ENCODE results near the gene AQP6. TPM values are rescaled to one million over a fixed set of nuclear protein-coding genes. Genes with fewer than 3 reads are reported as not detected.
"Not testable (repeated sequence)": the region's sequence is repeated elsewhere in the genome, so short reads cannot be mapped to it uniquely, and the experiment has no call there.

AQP6 gene
- total RNA-seq, 1 donor from 2014 or later = not detected

GRCh38 chr12:49969651-49970429, 2.9 kb upstream of the AQP6 start:
- DNase-seq (ENCODE audit: low read depth in 2 of 2) = no peak

GRCh38 chr12:49970658-49971057, 2.1 kb upstream of the AQP6 start:
- no peak for DNase-seq (ENCODE audit: low read depth in 2 of 2)

- no peak for DNase-seq (ENCODE audit: low read depth in 2 of 2)
Measured at GRCh38 chr12:49971141-49971540, 1.6 kb upstream of the AQP6 start.

GRCh38 chr12:49972129-49972528, 618 bp upstream of the AQP6 start:
- no peak for DNase-seq (ENCODE audit: low read depth in 2 of 2)

GRCh38 chr12:49973361-49973830, 649 bp downstream of the AQP6 start:
- no peak for DNase-seq (ENCODE audit: low read depth in 2 of 2)

- peak; percentile 80 to 87 for DNase-seq (ENCODE audit: low read depth in 2 of 2)
Measured at GRCh38 chr12:49974231-49974675, 1.5 kb downstream of the AQP6 start.

- no peak for DNase-seq (ENCODE audit: low read depth in 2 of 2)
Measured at GRCh38 chr12:49974677-49975317, 2.0 kb downstream of the AQP6 start.

GRCh38 chr12:49975318-49975761, 2.6 kb downstream of the AQP6 start:
- no peak for DNase-seq (ENCODE audit: low read depth in 2 of 2)

- DNase-seq (ENCODE audit: low read depth in 2 of 2) = no peak
Measured at GRCh38 chr12:49976557-49976956, 3.8 kb downstream of the AQP6 start.

GRCh38 chr12:49978125-49978524, 5.4 kb downstream of the AQP6 start:
- no peak for DNase-seq (ENCODE audit: low read depth in 2 of 2)

GRCh38 chr12:49979016-49979586, 6.4 kb downstream of the AQP6 start:
- no peak for DNase-seq (ENCODE audit: low read depth in 2 of 2)

- DNase-seq (ENCODE audit: low read depth in 2 of 2) = no peak
Measured at GRCh38 chr12:49979791-49980190, 7.0 kb downstream of the AQP6 start.

- no peak for DNase-seq (ENCODE audit: low read depth in 2 of 2)
Measured at GRCh38 chr12:49980501-49981349, 8.0 kb downstream of the AQP6 start.

GRCh38 chr12:49982246-49983087, 9.7 kb downstream of the AQP6 start:
- DNase-seq (ENCODE audit: low read depth in 2 of 2) = no peak

- DNase-seq (ENCODE audit: low read depth in 2 of 2) = peak in 1 of 2 donors; percentile 91
Measured at GRCh38 chr12:49983892-49984291, 11.1 kb downstream of the AQP6 start.

GRCh38 chr12:49984476-49985359, 12.0 kb downstream of the AQP6 start:
- DNase-seq (ENCODE audit: low read depth in 2 of 2) = no peak

- DNase-seq (ENCODE audit: low read depth in 2 of 2) = no peak
Measured at GRCh38 chr12:49985981-49986380, 13.2 kb downstream of the AQP6 start.

GRCh38 chr12:49986476-49986875, 13.7 kb downstream of the AQP6 start:
- not testable (repeated sequence) for DNase-seq (ENCODE audit: low read depth in 2 of 2)

GRCh38 chr12:49987625-49988303, 15.0 kb downstream of the AQP6 start:
- DNase-seq (ENCODE audit: low read depth in 2 of 2) = no peak
